HL-60 (cell line): ENCODE measurements around the gene KIF5A.

Experiments
- CTCF ChIP-seq: IDR thresholded peaks from one replicate; pipeline ENCODE4 v1.5.1; 2011; ENCODE audit warnings: low read length, control low read depth, inconsistent platforms; ENCODE audit not compliant: insufficient read depth
- GABPA ChIP-seq: IDR thresholded peaks from 2 replicates; pipeline ENCODE4 v1.6.1; 2012; ENCODE audit warnings: low read depth
- POLR2AphosphoS5 ChIP-seq: IDR thresholded peaks from 2 replicates; pipeline ENCODE4 v1.6.1; 2012; ENCODE audit warnings: low read depth

DNA sequence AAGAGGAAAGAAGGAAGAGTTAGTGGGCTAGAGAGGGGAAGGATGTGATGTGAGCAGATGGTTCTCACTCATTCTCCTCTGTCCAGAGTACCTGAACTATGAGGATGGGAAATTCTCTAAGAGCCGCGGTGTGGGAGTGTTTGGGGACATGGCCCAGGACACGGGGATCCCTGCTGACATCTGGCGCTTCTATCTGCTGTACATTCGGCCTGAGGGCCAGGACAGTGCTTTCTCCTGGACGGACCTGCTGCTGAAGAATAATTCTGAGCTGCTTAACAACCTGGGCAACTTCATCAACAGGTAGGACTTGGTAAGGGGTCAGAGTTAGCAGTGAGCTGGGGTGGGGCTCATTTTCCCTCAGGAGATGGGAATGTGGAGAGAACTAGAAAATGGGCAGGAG is 37.2 kb upstream of the KIF5A start:
- TF ChIP-seq CTCF, result no peak
- TF ChIP-seq GABPA, result no peak
- no peak for TF ChIP-seq POLR2AphosphoS5
